ENCODE measurements around the gene CAMK2A. TPM values are rescaled to one million over a fixed set of nuclear protein-coding genes. Genes with fewer than 3 reads are reported as not detected.

Gene CAMK2A
- total and polyA plus RNA-seq, 2 experiments from 2014 or later: 0.18 TPM; not detected in 1

DNA sequence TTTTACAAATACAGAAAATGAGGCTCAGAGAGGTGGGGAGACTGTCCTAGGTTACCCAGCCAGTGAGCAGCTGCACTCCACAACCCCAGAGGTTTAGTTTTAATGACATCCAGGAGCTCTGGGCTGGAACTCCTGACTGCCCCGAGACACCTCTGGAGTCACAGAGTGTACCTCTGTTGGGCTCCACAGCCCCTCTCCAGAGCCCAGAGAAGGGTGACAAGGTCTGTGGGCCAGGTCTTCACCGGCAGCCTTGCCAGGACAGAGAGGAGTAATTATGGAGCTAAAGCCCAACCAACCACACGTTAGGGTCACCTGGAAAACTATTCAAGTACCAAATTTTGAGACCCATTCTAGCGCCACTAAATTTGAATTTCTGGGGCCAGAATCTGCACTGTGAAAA is 111.9 kb downstream of the CAMK2A start:
- DNase-seq (ENCODE audit: low spot score) (no peak), ATAC-seq (no peak)
- H3K36me3 ChIP-seq (ENCODE audit: insufficient read depth): no peaks in the 10 kb centered on the region
- Mint-ChIP-seq H3K36me3 (ENCODE audit: low read depth) (no peaks in the 10 kb centered on the region), H3K27me3 (ENCODE audit: insufficient read depth, low read depth, poor library complexity) (peaks cover 21% of the 10 kb centered on the region), H3K27ac (no peak overlapping the region), H3K4me3 (no peak overlapping the region), H3K4me1 (peaks cover 7% of the 10 kb centered on the region; the same call in 2 of the 3 replicates), H3K9me3 (no peaks in the 10 kb centered on the region)
- no peaks in the 10 kb centered on the region for H3K9me2 ChIP-seq (ENCODE audit: insufficient read depth)
- H3K27me3 ChIP-seq (ENCODE audit: insufficient read depth): no peaks in the 10 kb centered on the region
- no peak for TF ChIP-seq CREB1 (CRISPR knock-in tag; IDR thresholded peaks at IDR 0.05; ENCODE audit: low read depth)
- TF ChIP-seq EZH2phosphoT487 (IDR thresholded peaks at IDR 0.05; ENCODE audit: unreplicated experiment): no peak
- TF ChIP-seq EZH2 (IDR thresholded peaks at IDR 0.05; ENCODE audit: low read depth, unreplicated experiment): no peak
- TF ChIP-seq JUNB (IDR thresholded peaks at IDR 0.05; ENCODE audit: unreplicated experiment): no peak
- TF ChIP-seq STAT1 (IDR thresholded peaks at IDR 0.05; ENCODE audit: unreplicated experiment): no peak
- TF ChIP-seq, protein P1, sequence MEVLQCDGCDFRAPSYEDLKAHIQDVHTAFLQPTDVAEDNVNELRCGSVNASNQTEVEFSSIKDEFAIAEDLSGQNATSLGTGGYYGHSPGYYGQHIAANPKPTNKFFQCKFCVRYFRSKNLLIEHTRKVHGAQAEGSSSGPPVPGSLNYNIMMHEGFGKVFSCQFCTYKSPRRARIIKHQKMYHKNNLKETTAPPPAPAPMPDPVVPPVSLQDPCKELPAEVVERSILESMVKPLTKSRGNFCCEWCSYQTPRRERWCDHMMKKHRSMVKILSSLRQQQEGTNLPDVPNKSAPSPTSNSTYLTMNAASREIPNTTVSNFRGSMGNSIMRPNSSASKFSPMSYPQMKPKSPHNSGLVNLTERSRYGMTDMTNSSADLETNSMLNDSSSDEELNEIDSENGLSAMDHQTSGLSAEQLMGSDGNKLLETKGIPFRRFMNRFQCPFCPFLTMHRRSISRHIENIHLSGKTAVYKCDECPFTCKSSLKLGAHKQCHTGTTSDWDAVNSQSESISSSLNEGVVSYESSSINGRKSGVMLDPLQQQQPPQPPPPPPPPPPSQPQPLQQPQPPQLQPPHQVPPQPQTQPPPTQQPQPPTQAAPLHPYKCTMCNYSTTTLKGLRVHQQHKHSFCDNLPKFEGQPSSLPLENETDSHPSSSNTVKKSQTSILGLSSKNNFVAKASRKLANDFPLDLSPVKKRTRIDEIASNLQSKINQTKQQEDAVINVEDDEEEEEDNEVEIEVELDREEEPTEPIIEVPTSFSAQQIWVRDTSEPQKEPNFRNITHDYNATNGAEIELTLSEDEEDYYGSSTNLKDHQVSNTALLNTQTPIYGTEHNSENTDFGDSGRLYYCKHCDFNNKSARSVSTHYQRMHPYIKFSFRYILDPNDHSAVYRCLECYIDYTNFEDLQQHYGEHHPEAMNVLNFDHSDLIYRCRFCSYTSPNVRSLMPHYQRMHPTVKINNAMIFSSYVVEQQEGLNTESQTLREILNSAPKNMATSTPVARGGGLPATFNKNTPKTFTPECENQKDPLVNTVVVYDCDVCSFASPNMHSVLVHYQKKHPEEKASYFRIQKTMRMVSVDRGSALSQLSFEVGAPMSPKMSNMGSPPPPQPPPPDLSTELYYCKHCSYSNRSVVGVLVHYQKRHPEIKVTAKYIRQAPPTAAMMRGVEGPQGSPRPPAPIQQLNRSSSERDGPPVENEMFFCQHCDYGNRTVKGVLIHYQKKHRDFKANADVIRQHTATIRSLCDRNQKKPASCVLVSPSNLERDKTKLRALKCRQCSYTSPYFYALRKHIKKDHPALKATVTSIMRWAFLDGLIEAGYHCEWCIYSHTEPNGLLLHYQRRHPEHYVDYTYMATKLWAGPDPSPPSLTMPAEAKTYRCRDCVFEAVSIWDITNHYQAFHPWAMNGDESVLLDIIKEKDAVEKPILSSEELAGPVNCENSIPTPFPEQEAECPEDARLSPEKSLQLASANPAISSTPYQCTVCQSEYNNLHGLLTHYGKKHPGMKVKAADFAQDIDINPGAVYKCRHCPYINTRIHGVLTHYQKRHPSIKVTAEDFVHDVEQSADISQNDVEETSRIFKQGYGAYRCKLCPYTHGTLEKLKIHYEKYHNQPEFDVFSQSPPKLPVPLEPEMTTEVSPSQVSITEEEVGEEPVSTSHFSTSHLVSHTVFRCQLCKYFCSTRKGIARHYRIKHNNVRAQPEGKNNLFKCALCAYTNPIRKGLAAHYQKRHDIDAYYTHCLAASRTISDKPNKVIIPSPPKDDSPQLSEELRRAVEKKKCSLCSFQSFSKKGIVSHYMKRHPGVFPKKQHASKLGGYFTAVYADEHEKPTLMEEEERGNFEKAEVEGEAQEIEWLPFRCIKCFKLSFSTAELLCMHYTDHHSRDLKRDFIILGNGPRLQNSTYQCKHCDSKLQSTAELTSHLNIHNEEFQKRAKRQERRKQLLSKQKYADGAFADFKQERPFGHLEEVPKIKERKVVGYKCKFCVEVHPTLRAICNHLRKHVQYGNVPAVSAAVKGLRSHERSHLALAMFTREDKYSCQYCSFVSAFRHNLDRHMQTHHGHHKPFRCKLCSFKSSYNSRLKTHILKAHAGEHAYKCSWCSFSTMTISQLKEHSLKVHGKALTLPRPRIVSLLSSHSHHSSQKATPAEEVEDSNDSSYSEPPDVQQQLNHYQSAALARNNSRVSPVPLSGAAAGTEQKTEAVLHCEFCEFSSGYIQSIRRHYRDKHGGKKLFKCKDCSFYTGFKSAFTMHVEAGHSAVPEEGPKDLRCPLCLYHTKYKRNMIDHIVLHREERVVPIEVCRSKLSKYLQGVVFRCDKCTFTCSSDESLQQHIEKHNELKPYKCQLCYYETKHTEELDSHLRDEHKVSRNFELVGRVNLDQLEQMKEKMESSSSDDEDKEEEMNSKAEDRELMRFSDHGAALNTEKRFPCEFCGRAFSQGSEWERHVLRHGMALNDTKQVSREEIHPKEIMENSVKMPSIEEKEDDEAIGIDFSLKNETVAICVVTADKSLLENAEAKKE (CRISPR knock-in tag; IDR thresholded peaks at IDR 0.05): no peak
- no peak for TF ChIP-seq ZNF331 (CRISPR knock-in tag; IDR thresholded peaks at IDR 0.05; ENCODE audit: low read depth)
- no peak for TF ChIP-seq POLR2AphosphoS5 (IDR thresholded peaks at IDR 0.05; ENCODE audit: low read depth)
- TF ChIP-seq, protein P2, sequence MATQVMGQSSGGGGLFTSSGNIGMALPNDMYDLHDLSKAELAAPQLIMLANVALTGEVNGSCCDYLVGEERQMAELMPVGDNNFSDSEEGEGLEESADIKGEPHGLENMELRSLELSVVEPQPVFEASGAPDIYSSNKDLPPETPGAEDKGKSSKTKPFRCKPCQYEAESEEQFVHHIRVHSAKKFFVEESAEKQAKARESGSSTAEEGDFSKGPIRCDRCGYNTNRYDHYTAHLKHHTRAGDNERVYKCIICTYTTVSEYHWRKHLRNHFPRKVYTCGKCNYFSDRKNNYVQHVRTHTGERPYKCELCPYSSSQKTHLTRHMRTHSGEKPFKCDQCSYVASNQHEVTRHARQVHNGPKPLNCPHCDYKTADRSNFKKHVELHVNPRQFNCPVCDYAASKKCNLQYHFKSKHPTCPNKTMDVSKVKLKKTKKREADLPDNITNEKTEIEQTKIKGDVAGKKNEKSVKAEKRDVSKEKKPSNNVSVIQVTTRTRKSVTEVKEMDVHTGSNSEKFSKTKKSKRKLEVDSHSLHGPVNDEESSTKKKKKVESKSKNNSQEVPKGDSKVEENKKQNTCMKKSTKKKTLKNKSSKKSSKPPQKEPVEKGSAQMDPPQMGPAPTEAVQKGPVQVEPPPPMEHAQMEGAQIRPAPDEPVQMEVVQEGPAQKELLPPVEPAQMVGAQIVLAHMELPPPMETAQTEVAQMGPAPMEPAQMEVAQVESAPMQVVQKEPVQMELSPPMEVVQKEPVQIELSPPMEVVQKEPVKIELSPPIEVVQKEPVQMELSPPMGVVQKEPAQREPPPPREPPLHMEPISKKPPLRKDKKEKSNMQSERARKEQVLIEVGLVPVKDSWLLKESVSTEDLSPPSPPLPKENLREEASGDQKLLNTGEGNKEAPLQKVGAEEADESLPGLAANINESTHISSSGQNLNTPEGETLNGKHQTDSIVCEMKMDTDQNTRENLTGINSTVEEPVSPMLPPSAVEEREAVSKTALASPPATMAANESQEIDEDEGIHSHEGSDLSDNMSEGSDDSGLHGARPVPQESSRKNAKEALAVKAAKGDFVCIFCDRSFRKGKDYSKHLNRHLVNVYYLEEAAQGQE (IDR thresholded peaks at IDR 0.05; ENCODE audit: unreplicated experiment): no peak
- TF ChIP-seq, protein P3, sequence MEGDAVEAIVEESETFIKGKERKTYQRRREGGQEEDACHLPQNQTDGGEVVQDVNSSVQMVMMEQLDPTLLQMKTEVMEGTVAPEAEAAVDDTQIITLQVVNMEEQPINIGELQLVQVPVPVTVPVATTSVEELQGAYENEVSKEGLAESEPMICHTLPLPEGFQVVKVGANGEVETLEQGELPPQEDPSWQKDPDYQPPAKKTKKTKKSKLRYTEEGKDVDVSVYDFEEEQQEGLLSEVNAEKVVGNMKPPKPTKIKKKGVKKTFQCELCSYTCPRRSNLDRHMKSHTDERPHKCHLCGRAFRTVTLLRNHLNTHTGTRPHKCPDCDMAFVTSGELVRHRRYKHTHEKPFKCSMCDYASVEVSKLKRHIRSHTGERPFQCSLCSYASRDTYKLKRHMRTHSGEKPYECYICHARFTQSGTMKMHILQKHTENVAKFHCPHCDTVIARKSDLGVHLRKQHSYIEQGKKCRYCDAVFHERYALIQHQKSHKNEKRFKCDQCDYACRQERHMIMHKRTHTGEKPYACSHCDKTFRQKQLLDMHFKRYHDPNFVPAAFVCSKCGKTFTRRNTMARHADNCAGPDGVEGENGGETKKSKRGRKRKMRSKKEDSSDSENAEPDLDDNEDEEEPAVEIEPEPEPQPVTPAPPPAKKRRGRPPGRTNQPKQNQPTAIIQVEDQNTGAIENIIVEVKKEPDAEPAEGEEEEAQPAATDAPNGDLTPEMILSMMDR (conservative IDR thresholded peaks at IDR 0.05; ENCODE audit: low read depth in 2 of 2): no peak
- no peak for TF ChIP-seq ZNF114 (CRISPR knock-in tag; IDR thresholded peaks at IDR 0.05)
- TF ChIP-seq NANOG (IDR thresholded peaks at IDR 0.05; ENCODE audit: borderline replicate concordance): no peak
- TF ChIP-seq, protein P4, sequence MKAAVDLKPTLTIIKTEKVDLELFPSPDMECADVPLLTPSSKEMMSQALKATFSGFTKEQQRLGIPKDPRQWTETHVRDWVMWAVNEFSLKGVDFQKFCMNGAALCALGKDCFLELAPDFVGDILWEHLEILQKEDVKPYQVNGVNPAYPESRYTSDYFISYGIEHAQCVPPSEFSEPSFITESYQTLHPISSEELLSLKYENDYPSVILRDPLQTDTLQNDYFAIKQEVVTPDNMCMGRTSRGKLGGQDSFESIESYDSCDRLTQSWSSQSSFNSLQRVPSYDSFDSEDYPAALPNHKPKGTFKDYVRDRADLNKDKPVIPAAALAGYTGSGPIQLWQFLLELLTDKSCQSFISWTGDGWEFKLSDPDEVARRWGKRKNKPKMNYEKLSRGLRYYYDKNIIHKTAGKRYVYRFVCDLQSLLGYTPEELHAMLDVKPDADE (IDR thresholded peaks at IDR 0.05): no peak
- H3F3A ChIP-seq (replicated peaks; ENCODE audit: low read depth): no peaks in the 10 kb centered on the region
- H3K4me3 ChIP-seq: no peak overlapping the region
- H4K20me1 ChIP-seq (replicated peaks; ENCODE audit: insufficient read depth): no peaks in the 10 kb centered on the region
- no peak overlapping the region for H3K4me2 ChIP-seq
- no peak overlapping the region for H2AFZ ChIP-seq
- no peaks in the 10 kb centered on the region for H3K79me2 ChIP-seq (replicated peaks; ENCODE audit: insufficient read depth)
- H3K4me1 ChIP-seq (ENCODE audit: insufficient read depth): no peaks in the 10 kb centered on the region
- no peak overlapping the region for H3K27ac ChIP-seq (ENCODE audit: low read depth)
